Natural killer cell (primary cell): Measurements from ENCODE around the gene SELENOS. TPM values are rescaled to one million over a fixed set of nuclear protein-coding genes. Genes with fewer than 3 reads are reported as not detected.

Experiments used
- ATAC-seq, 3 donors: fragments of 150-1000 bp in 2 of 3; fragments of 200-7000 bp in 1 of 3; cut with Tn5 transposase; 1 replicate in 1 of 3; 2 replicates in 2 of 3; pipeline ENCODE4 v1.10.0; 2021; ENCODE audit warnings: mild to moderate bottlenecking in 2 of 3, moderate library complexity in 2 of 3
- DNase-seq, 2 donors: peaks; one replicate each; pipeline versions ENCODE4 v3.0.0 to v3.0.0-alpha.2; 2013 to 2021; ENCODE audit warnings: mixed read lengths in 1 of 2
- H3K27ac ChIP-seq: one replicate; pipeline ENCODE4 v1.5.1; 2013; ENCODE audit warnings: mild to moderate bottlenecking, low read length
- H3K27me3 ChIP-seq: one replicate; pipeline ENCODE4 v1.6.1; 2013; ENCODE audit warnings: low read length; ENCODE audit not compliant: control insufficient read depth, insufficient read depth
- H3K36me3 ChIP-seq: one replicate; pipeline ENCODE4 v1.6.1; 2013; ENCODE audit warnings: low read length; ENCODE audit not compliant: control insufficient read depth, insufficient read depth
- H3K4me1 ChIP-seq: one replicate; pipeline ENCODE4 v1.6.1; 2013; ENCODE audit warnings: low read length; ENCODE audit not compliant: control insufficient read depth, insufficient read depth
- H3K4me3 ChIP-seq: one replicate; pipeline ENCODE4 v1.5.1; 2013; ENCODE audit warnings: low read length
- H3K9me3 ChIP-seq: one replicate; pipeline ENCODE4 v1.6.1; 2013; ENCODE audit warnings: low read length; ENCODE audit not compliant: control insufficient read depth, insufficient read depth
- H3K27ac Mint-ChIP-seq, 2 donors: one replicate each; pipeline ENCODE4 v1.8.0; 2022; ENCODE audit warnings: mild to moderate bottlenecking in 2 of 2, mixed read lengths in 2 of 2, moderate library complexity in 1 of 2
- H3K27me3 Mint-ChIP-seq, 2 donors: one replicate each; pipeline ENCODE4 v1.8.0; 2022; ENCODE audit warnings: low read depth in 2 of 2, mixed read lengths in 2 of 2
- H3K36me3 Mint-ChIP-seq: one replicate; pipeline ENCODE4 v1.8.0; 2022; ENCODE audit warnings: mixed read lengths
- H3K4me1 Mint-ChIP-seq, 2 donors: one replicate each; pipeline ENCODE4 v1.8.0; 2022; ENCODE audit warnings: mixed read lengths in 2 of 2
- H3K4me3 Mint-ChIP-seq: one replicate; pipeline ENCODE4 v1.8.0; 2022; ENCODE audit warnings: mild to moderate bottlenecking, moderate library complexity, mixed read lengths
- H3K9me3 Mint-ChIP-seq, 2 donors: one replicate each; pipeline ENCODE4 v1.8.0; 2022; ENCODE audit warnings: mixed read lengths in 2 of 2
- WGBS: methylation state at CpG from one replicate; pipeline ENCODE4 v1.1.7; 2013; ENCODE audit warnings: missing lambda C conversion rate; ENCODE audit not compliant: insufficient coverage; 5-methylcytosine and 5-hydroxymethylcytosine counted together
- intact Hi-C: fragments of 100-400 bp; cut with micrococcal nuclease; formaldehyde crosslinking; loops from one replicate; pipeline ENCODE4 v1.14.2; 2022
- total RNA-seq, 4 donors: library from RNA; stranded (reverse); fragments of 120-200 nt in 1 of 4; gene quantifications; one replicate each; pipeline versions ENCODE4 v1.2.3 to v1.2.4, GENCODE V29; 2013 to 2022
- TF ChIP-seq, protein P1 (sequence below): fragments of 200-600 bp; IDR thresholded peaks from one replicate; pipeline ENCODE4 v1.8.0; 2022; ENCODE audit warnings: antibody characterized with exemption

Gene SELENOS
- total RNA-seq, 3 donors from 2014 or later (not counting 1 experiment from before 2014, with no cell fraction given), result 33.6 to 44.2 (median 38.4) TPM

- intact Hi-C loops, result no loop called here
- Histone ChIP-seq H3K27ac (no peak overlapping the region), H3K4me3 (no peak overlapping the region), H3K4me1 (no peaks in the 10 kb centered on the region), H3K27me3 (no peaks in the 10 kb centered on the region), H3K9me3 (no peaks in the 10 kb centered on the region), H3K36me3 (no peaks in the 10 kb centered on the region)
- Mint-ChIP-seq H3K36me3 (no peaks in the 10 kb centered on the region), H3K4me1 (no peaks in the 10 kb centered on the region), H3K4me3 (no peak overlapping the region), H3K9me3 (no peaks in the 10 kb centered on the region), H3K27ac (no peak overlapping the region), H3K27me3 (peaks cover 0 to 4% of the 10 kb centered on the region in 2 donors)
- 87% methylated on average over 26 of the region's 26 CpGs for WGBS
- ATAC-seq (no peak), DNase-seq (no peak)
- TF ChIP-seq, protein P1, sequence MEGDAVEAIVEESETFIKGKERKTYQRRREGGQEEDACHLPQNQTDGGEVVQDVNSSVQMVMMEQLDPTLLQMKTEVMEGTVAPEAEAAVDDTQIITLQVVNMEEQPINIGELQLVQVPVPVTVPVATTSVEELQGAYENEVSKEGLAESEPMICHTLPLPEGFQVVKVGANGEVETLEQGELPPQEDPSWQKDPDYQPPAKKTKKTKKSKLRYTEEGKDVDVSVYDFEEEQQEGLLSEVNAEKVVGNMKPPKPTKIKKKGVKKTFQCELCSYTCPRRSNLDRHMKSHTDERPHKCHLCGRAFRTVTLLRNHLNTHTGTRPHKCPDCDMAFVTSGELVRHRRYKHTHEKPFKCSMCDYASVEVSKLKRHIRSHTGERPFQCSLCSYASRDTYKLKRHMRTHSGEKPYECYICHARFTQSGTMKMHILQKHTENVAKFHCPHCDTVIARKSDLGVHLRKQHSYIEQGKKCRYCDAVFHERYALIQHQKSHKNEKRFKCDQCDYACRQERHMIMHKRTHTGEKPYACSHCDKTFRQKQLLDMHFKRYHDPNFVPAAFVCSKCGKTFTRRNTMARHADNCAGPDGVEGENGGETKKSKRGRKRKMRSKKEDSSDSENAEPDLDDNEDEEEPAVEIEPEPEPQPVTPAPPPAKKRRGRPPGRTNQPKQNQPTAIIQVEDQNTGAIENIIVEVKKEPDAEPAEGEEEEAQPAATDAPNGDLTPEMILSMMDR, result no peak
Observed at GRCh38 chr15:101309436-101310160, 32.3 kb upstream of the SELENOS start.

- no peak for DNase-seq
- no peak overlapping the region for H3K27ac Mint-ChIP-seq
- Histone ChIP-seq H3K9me3 (no peaks in the 10 kb centered on the region), H3K27ac (no peak overlapping the region), H3K4me1 (no peaks in the 10 kb centered on the region), H3K27me3 (no peaks in the 10 kb centered on the region), H3K36me3 (no peaks in the 10 kb centered on the region), H3K4me3 (no peak overlapping the region)
- H3K9me3 Mint-ChIP-seq, result no peaks in the 10 kb centered on the region
- H3K4me1 Mint-ChIP-seq, result no peaks in the 10 kb centered on the region
- peaks cover 0 to 4% of the 10 kb centered on the region in 2 donors for H3K27me3 Mint-ChIP-seq
- TF ChIP-seq, protein P1, result no peak
- H3K36me3 Mint-ChIP-seq, result no peaks in the 10 kb centered on the region
- H3K4me3 Mint-ChIP-seq, result no peak overlapping the region
- WGBS, result 77% methylated on average over 18 of the region's 20 CpGs
- intact Hi-C loops, result no loop called here
- ATAC-seq, result no peak
Observed at GRCh38 chr15:101308604-101309435, 31.5 kb upstream of the SELENOS start.

DNA sequence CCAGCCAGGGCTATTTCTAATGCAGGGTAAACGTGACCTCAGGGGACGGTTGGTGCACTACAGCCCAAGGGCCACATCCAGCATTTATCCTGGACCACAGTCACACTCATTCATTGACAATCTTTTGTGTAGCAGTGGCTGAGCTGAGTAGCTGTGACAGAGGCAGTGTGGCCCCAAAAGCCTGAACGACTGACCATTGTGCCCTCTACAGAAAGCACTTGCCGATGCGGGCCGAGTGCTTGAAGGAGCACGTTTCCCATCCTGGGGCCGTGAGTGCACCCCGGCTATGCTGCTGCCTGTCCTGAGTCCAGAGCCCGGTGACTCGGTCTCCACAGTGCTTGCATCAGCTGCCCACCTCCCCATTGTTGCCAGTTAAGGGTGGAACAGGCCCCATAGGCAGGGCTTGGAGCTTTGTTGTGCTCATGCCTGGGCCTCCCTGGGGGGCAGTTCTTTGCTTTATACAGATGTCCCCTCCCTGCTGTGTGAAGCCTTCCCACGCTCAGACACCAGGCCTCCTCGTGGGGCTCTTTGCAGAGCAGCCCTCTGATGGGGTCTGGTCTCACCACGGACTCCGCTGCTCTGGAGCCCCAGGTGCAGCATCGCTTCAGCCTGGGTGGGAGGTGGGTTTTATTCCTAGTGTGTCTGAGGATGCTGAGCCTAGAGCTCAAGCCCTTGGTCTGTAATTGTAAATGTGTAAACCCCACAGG is 30.8 kb upstream of the SELENOS start:
- WGBS, result 86% methylated on average over 16 of the region's 16 CpGs
- Histone ChIP-seq H3K4me1 (no peaks in the 10 kb centered on the region), H3K27ac (no peak overlapping the region), H3K27me3 (no peaks in the 10 kb centered on the region), H3K36me3 (no peaks in the 10 kb centered on the region), H3K4me3 (no peak overlapping the region), H3K9me3 (no peaks in the 10 kb centered on the region)
- Mint-ChIP-seq H3K27me3 (peaks cover 0 to 4% of the 10 kb centered on the region in 2 donors), H3K4me3 (no peak overlapping the region), H3K36me3 (no peaks in the 10 kb centered on the region), H3K9me3 (no peaks in the 10 kb centered on the region), H3K27ac (no peak overlapping the region), H3K4me1 (no peaks in the 10 kb centered on the region)
- DNase-seq (no peak), ATAC-seq (no peak)
- intact Hi-C loops, result no loop called here
- TF ChIP-seq, protein P1, result no peak
